A673 (cell line): ENCODE data around the gene DNHD1. TPM values are rescaled to one million over a fixed set of nuclear protein-coding genes. Genes with fewer than 3 reads are reported as not detected.

ENCODE experiments used
- BruUV-seq: library from RNA; stranded (reverse); fragments of 400-500 nt; replicated peaks from 2 replicates; lab custom pipeline; 2021; lab: Mats Ljungman, UMichigan
- CTCF ChIA-PET: fragments of 300-600 bp; sonication (Branson Sonifier 250); formaldehyde crosslinking; loops from one replicate; lab custom pipeline; 2022; ENCODE audit warnings: antibody characterized with exemption; lab: Charles Lee
- POLR2A ChIA-PET: fragments of 300-600 bp; sonication (Branson Sonifier 250); formaldehyde crosslinking; loops from one replicate; lab custom pipeline; 2022; ENCODE audit warnings: antibody characterized with exemption; ENCODE audit not compliant: low non-redundant PET; lab: Charles Lee
- DNase-seq: peaks from one replicate; pipeline ENCODE4 v3.0.0-alpha.2; 2015; ENCODE audit warnings: low spot score
- H3K27ac ChIP-seq: fragments of 200-600 bp; sonication (generic); 2 replicates; pipeline ENCODE4 v1.5.1; 2016; ENCODE audit warnings: mixed run types, low read depth, mild to moderate bottlenecking, mixed read lengths, antibody characterized with exemption, low read length; ENCODE audit not compliant: poor library complexity, severe bottlenecking
- H3K27me3 ChIP-seq: fragments of 200-600 bp; sonication (generic); replicated peaks from 2 replicates; pipeline ENCODE4 v1.6.1; 2017; ENCODE audit warnings: mixed run types, low read depth, mild to moderate bottlenecking, mixed read lengths, antibody characterized with exemption, low read length; ENCODE audit not compliant: insufficient read depth, poor library complexity
- H3K36me3 ChIP-seq: fragments of 200-600 bp; sonication (generic); 2 replicates; pipeline ENCODE4 v1.6.1; 2016; ENCODE audit warnings: mixed run types, mild to moderate bottlenecking, mixed read lengths, antibody characterized with exemption, low read length; ENCODE audit not compliant: insufficient read depth, poor library complexity, severe bottlenecking
- H3K4me1 ChIP-seq: fragments of 200-600 bp; sonication (generic); 2 replicates; pipeline ENCODE4 v1.6.1; 2017; ENCODE audit warnings: mixed run types, mild to moderate bottlenecking, mixed read lengths, antibody characterized with exemption, low read length; ENCODE audit not compliant: insufficient read depth, poor library complexity, severe bottlenecking
- H3K4me3 ChIP-seq: fragments of 200-600 bp; sonication (generic); 2 replicates; pipeline ENCODE4 v1.5.1; 2016; ENCODE audit warnings: low read depth, mixed run types, mild to moderate bottlenecking, mixed read lengths, low read length; ENCODE audit not compliant: poor library complexity, severe bottlenecking
- H3K9me3 ChIP-seq: fragments of 200-600 bp; sonication (generic); 2 replicates; pipeline ENCODE4 v1.6.1; 2016; ENCODE audit warnings: mixed run types, low read depth, mild to moderate bottlenecking, mixed read lengths, antibody characterized with exemption, low read length; ENCODE audit not compliant: poor library complexity, severe bottlenecking
- CTCF ChIP-seq: fragments of 300-800, 200-600 bp; sonication (generic); conservative IDR thresholded peaks from 2 replicates; pipeline ENCODE4 v1.5.1; 2017; ENCODE audit warnings: low read depth, mild to moderate bottlenecking, antibody characterized with exemption, low read length, moderate library complexity, mixed read lengths
- EZH2 ChIP-seq: fragments of 200-600 bp; sonication (generic); IDR thresholded peaks from 2 replicates; pipeline ENCODE4 v1.6.1; 2017; ENCODE audit warnings: borderline replicate concordance, low read depth, mild to moderate bottlenecking, mixed read lengths, antibody characterized with exemption, low read length; ENCODE audit not compliant: poor library complexity, severe bottlenecking
- intact Hi-C: fragments of 100-400 bp; cut with micrococcal nuclease; formaldehyde crosslinking; loops from one replicate; pipeline ENCODE4 v1.10.0; 2022; ENCODE audit not compliant: unreplicated experiment
- total RNA-seq: library from RNA; stranded (reverse); gene quantifications from 2 replicates; pipeline ENCODE4 v1.2.3, GENCODE V29; 2021

The DNHD1 gene
- total RNA-seq, 1 experiment from 2014 or later = 20.1 TPM

- ChIA-PET CTCF (no interaction called here), POLR2A (interaction anchor here (0.6 kb wide), 1 partner anchor 131 kb away, joined by 3 read pairs; the partner anchor contains the start of genes ARFIP2 and TIMM10B)
- H3K4me3 ChIP-seq = peak within 1 kb of the TSS; percentile 75
- intact Hi-C loops = loop anchor here (10.0 kb wide), 1 partner anchor 228 kb away; no protein-coding TSS in a partner anchor
- no peaks in the 10 kb centered on the region for H3K9me3 ChIP-seq
- BruUV-seq = TSS peak; percentile 89
- H3K36me3 ChIP-seq = peaks cover 36% of the 10 kb centered on the region
- TF ChIP-seq EZH2 = no peak
- TF ChIP-seq CTCF = peak; percentile 40; the same call in 1 of the 2 replicates
- H3K27ac ChIP-seq = peak within 1 kb of the TSS; percentile 97
- H3K4me1 ChIP-seq = peaks cover 7% of the 10 kb centered on the region
- H3K27me3 ChIP-seq = no peaks in the 10 kb centered on the region
- peak; percentile 96 for DNase-seq
Measured at GRCh38 chr11:6612213-6613041, 115.3 kb downstream of the DNHD1 start, which contains the start of gene TAF10. TSS of gene TAF10 (minus strand) at chr11:6612216. CDS start at chr11:6612189, 27 bp downstream.

GRCh38 chr11:6613496-6613895, 116.4 kb downstream of the DNHD1 start:
- BruUV-seq = no TSS peak
- peaks cover 26% of the 10 kb centered on the region for H3K36me3 ChIP-seq

GRCh38 chr11:6614446-6614845, 117.4 kb downstream of the DNHD1 start:
- no peak overlapping the region for H3K27ac ChIP-seq
- CTCF ChIA-PET = no interaction called here
- no peaks in the 10 kb centered on the region for H3K27me3 ChIP-seq
- BruUV-seq = no TSS peak
- TF ChIP-seq EZH2 (no peak), CTCF (no peak)
- H3K4me1 ChIP-seq = peaks cover 11% of the 10 kb centered on the region
- no peak overlapping the region for H3K4me3 ChIP-seq
- POLR2A ChIA-PET = no interaction called here
- intact Hi-C loops = loop anchor here (10.0 kb wide), 1 partner anchor 230 kb away; no protein-coding TSS in a partner anchor
- H3K9me3 ChIP-seq = no peaks in the 10 kb centered on the region
- H3K36me3 ChIP-seq = peaks cover 16% of the 10 kb centered on the region
- DNase-seq = no peak

More at GRCh38 chr11:6613496-6613895, 116.4 kb downstream of the DNHD1 start:
- ChIA-PET POLR2A (no interaction called here), CTCF (no interaction called here)
- peaks cover 10% of the 10 kb centered on the region for H3K4me1 ChIP-seq
- H3K27ac ChIP-seq = no peak overlapping the region
- TF ChIP-seq EZH2 = no peak
- no peak for TF ChIP-seq CTCF
- H3K9me3 ChIP-seq = no peaks in the 10 kb centered on the region
- intact Hi-C loops = loop anchor here (10.0 kb wide), 1 partner anchor 229 kb away; no protein-coding TSS in a partner anchor
- DNase-seq = no peak
- H3K4me3 ChIP-seq = no peak overlapping the region
- no peaks in the 10 kb centered on the region for H3K27me3 ChIP-seq
